H54 (cell line): ENCODE results near the gene GALNT18.

Source experiments
- DNase-seq: peaks from one replicate; pipeline ENCODE4 v3.0.0; 2011; ENCODE audit warnings: low spot score, mixed read lengths; ENCODE audit not compliant: insufficient read length
- FAIRE-seq: peaks from 3 replicates; lab custom pipeline; 2011; peaks lifted over from hg19 to GRCh38; lab: Jason Lieb, UNC
- POLR2A ChIP-seq: IDR thresholded peaks from 2 replicates; pipeline ENCODE4 v1.6.1; 2011; ENCODE audit warnings: low read depth, mild to moderate bottlenecking, low read length

GALNT18 gene

DNA sequence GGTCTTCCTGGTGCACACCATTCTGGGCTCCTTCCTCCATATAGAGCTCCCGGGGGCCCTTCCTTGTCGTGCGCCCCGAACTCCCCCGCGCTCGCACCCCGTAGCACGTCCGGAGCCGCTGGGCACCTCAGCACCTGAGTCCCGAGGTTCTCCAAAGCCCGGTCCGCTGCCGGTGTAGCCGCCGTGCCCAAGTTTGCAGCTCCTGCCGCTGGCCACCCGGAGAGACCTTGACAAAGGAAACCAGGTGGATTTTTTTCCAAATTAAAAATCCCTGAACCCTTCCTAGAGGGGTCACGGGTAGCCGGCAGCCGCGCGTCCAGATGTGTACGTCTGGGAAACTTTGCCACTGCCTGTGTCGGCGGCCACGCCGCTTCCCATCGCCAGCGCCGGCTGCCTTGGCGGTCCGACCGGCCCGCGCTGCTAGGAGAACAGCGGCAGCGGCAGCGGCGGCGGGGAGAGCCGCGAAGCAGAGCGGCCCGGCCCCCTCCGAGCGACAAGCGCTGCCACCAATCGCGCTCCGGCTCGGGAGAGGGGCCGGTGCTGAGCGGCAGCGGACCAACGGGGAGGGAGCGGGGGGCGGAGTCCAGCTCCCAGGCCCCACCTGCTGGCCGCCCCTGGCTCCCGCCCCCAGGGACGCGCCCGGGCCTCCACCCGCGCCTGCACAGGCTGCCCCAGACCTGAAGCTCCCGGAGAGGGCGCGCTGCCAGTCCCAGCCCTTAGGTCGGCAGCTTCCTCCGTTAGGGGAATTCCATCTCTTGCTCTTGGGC is at the start of gene GALNT18:
GALNT18 (minus strand) TSS at position 433 of the 767 bp plus-strand sequence.
- peak; percentile 52 for TF ChIP-seq POLR2A
- no peak for FAIRE-seq
- DNase-seq: peak; percentile 98

DNA sequence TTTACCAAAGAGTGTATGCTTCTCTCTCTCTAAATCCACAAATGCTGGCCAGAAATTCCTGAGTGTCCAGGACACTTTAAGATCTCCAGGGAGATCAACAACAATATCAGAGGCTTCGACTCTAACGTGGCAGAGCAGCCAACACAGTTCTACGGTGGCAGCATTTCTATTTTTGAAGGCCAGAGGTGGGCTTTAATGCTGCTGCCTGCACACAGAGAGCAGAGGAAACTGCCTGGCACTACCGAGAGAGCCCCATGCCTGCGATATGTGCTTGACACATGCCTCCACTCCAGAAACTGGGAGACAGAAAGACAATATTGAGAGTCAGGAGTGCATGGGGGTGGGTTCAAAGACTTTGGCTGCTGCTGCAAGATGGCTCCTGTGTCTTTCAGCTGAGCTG is 48.8 kb upstream of the GALNT18 start:
- TF ChIP-seq POLR2A: no peak
- DNase-seq (no peak), FAIRE-seq (no peak)

- FAIRE-seq (no peak), DNase-seq (no peak)
- no peak for TF ChIP-seq POLR2A
Observed at GRCh38 chr11:11669233-11669846, 47.5 kb upstream of the GALNT18 start.

- DNase-seq (no peak), FAIRE-seq (no peak)
- TF ChIP-seq POLR2A: no peak
Observed at GRCh38 chr11:11668781-11669180, 47.0 kb upstream of the GALNT18 start.

DNA sequence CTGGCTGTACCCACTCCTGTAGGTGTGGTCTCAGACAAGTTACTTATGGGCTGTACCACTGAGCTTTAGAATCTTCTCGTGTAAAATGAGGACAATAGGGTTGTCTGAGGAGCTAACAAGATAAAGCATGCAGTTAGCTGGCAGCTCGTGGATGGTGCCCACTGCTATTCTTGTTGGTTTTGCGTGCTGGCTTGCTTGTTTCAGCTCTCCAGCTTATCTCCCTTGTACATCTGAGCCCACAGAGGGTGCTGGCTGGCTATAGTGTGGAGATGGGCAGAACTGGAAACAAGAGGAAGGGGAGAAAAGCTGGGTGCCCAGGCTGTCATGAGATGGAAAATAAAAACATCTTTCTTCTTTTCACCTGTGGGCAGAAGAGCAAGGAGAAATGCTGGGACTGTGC is 46.5 kb upstream of the GALNT18 start:
- no peak for FAIRE-seq

DNA sequence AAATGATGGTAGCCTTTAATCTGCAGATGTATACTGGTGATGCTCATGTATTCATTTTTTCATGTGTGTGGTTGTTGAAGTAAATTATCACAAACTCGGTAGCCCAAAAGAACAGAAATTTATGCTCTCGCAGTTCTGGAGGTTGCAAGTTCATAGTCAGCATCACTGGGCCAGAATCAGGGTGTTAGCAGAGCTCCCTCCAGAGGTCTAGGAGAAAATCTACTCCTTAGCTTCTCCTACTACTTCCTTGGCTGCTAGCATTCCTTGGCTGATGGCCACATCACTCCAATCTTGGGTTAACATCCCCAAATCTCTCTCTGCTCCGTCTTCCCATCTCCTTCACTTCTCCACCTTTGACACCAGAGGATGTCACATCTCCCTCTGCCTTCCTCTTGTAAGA is 45.3 kb upstream of the GALNT18 start:
- FAIRE-seq (no peak), DNase-seq (no peak)
- TF ChIP-seq POLR2A: no peak

More for the DNA sequence above, 46.5 kb upstream of the GALNT18 start:
- TF ChIP-seq POLR2A: no peak
- DNase-seq: no peak

- TF ChIP-seq POLR2A: no peak
- no peak for DNase-seq
- no peak for FAIRE-seq
Observed at GRCh38 chr11:11665407-11665806, 43.6 kb upstream of the GALNT18 start.

- FAIRE-seq (no peak), DNase-seq (no peak)
- TF ChIP-seq POLR2A: no peak
Observed at GRCh38 chr11:11663907-11664306, 42.1 kb upstream of the GALNT18 start.

DNA sequence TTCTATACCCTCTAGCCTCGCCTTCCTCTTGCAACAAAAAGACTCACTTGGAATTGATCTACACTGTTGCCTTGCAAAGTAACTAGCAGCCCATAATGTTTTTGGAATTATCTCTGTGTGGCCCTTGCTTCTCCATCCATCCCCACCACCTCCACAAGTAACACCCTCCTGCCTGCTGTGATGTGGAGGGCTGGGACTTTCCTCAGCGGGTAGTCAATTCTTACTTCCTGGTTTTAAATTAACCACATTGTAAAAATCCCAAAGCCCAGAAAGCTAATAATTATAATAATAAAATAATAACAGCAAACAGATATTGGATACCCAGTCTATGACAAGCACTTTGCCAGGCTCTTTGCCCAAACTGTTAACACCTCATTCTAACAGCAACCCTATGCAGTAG is 40.8 kb upstream of the GALNT18 start:
- TF ChIP-seq POLR2A: no peak
- DNase-seq: no peak
- no peak for FAIRE-seq

- no peak for TF ChIP-seq POLR2A
- no peak for DNase-seq
- FAIRE-seq: no peak
Observed at GRCh38 chr11:11661326-11662040, 39.7 kb upstream of the GALNT18 start.

DNA sequence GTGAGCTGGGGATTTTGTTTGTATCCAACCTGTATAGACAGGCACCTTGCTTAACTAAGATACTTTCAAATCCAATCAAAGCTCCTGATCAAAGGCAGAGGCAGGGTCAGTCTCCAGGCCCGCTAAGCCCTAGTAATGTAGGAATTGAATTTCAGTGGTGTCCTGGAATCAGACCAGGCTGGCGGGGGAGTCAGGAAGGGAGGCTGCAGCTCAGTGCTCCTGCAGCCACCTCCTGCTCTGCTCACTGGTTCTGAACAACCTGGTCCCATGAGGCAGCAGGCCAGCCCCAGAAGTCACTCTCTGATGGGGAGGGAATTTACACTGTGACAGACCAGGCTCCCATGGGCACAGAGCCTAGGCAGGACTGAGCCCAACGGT is 38.5 kb upstream of the GALNT18 start:
- no peak for TF ChIP-seq POLR2A
- FAIRE-seq (no peak), DNase-seq (no peak)

GRCh38 chr11:11659567-11660362 is 38.0 kb upstream of the GALNT18 start:
- no peak for TF ChIP-seq POLR2A
- DNase-seq: peak; percentile 10
- no peak for FAIRE-seq

DNA sequence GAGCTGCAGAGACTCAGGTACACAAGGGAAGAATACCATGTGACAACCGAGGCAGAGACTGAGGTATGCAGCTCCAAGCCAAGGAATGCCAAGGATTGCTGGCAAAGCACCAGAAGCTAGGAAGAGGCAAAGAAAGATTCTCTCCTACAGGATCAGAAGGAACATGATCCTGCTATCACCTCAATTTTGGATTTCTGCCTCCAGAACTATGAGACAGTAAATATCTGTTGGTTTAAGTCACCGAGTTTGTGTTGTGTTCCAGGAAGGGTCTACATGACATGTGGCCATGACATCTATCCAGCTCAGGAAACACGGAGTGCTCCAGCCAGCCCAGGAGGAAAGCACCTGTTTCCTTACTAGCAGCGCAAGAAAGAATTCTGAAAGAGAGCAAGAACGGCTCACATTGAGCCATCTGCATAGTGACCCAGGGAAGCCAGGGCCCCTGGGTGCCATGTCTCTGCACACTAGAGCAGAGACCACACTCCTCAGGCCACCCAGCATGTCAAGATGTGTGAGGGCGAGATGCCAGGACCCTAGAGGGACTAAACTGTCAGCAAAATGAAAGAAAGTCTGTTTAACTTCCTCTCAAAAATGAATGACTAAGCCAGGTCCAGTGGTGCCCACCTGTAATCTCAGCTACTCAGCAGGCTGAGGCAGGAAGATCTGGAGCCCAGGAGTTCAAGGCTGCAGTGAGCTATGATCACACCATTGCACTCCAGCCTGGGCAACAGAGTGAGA is 35.6 kb upstream of the GALNT18 start:
- DNase-seq (no peak), FAIRE-seq (no peak)
- no peak for TF ChIP-seq POLR2A
